HEK293T (cell line): ENCODE data around the gene COA3.

Source experiments
- CTCF ChIA-PET: fragments of 350-600 bp; formaldehyde crosslinking; extraction: SDS; loops from one replicate; lab custom pipeline; 2021; ENCODE audit warnings: antibody characterized with exemption, inconsistent platforms; lab: Yijun Ruan, JAX
- POLR2A ChIA-PET: fragments of 350-600 bp; formaldehyde crosslinking; extraction: SDS; loops from one replicate; lab custom pipeline; 2020; ENCODE audit warnings: antibody characterized with exemption, inconsistent platforms; lab: Yijun Ruan, JAX
- DNase-seq: peaks from one replicate; pipeline ENCODE4 v3.0.0; 2012; ENCODE audit warnings: mixed read lengths; ENCODE audit errors: extremely low spot score
- ARNT ChIP-seq: fragments of 450-650 bp; IDR thresholded peaks from 2 replicates; pipeline ENCODE4 v1.6.1; 2017; ENCODE audit warnings: mild to moderate bottlenecking
- BHLHE40 ChIP-seq: fragments of 450-650 bp; IDR thresholded peaks from 2 replicates; pipeline ENCODE4 v1.6.1; 2016; ENCODE audit warnings: mild to moderate bottlenecking, moderate library complexity, borderline replicate concordance
- CTBP1 ChIP-seq: fragments of 450-650 bp; IDR thresholded peaks from 2 replicates; pipeline ENCODE4 v1.6.1; 2016; ENCODE audit warnings: borderline replicate concordance
- ELF4 ChIP-seq: fragments of 450-650 bp; IDR thresholded peaks from 2 replicates; pipeline ENCODE4 v1.6.1; 2017; ENCODE audit warnings: antibody characterized with exemption
- FOXA1 ChIP-seq: fragments of 450-650 bp; IDR thresholded peaks from 2 replicates; pipeline ENCODE4 v1.6.1; 2016; ENCODE audit warnings: mild to moderate bottlenecking
- FOXK2 ChIP-seq: fragments of 450-650 bp; IDR thresholded peaks from 2 replicates; pipeline ENCODE4 v1.6.1; 2016; ENCODE audit warnings: mild to moderate bottlenecking
- FOXM1 ChIP-seq: fragments of 450-650 bp; IDR thresholded peaks from 2 replicates; pipeline ENCODE4 v1.6.1; 2017; ENCODE audit warnings: mild to moderate bottlenecking, borderline replicate concordance
- HDGF ChIP-seq: fragments of 450-650 bp; IDR thresholded peaks from 2 replicates; pipeline ENCODE4 v1.6.1; 2017; ENCODE audit warnings: antibody characterized with exemption, borderline replicate concordance
- L3MBTL2 ChIP-seq: fragments of 450-650 bp; conservative IDR thresholded peaks from 2 replicates; pipeline ENCODE4 v1.6.1; 2016; ENCODE audit warnings: mild to moderate bottlenecking
- LEF1 ChIP-seq: fragments of 450-650 bp; IDR thresholded peaks from 2 replicates; pipeline ENCODE4 v1.6.1; 2017; ENCODE audit warnings: mild to moderate bottlenecking, borderline replicate concordance
- NFRKB ChIP-seq: fragments of 450-650 bp; IDR thresholded peaks from 2 replicates; pipeline ENCODE4 v1.6.1; 2016; ENCODE audit warnings: mild to moderate bottlenecking, moderate library complexity
- PKNOX1 ChIP-seq: fragments of 450-650 bp; IDR thresholded peaks from 2 replicates; pipeline ENCODE4 v1.6.1; 2016
- SP1 ChIP-seq: fragments of 450-650 bp; IDR thresholded peaks from 2 replicates; pipeline ENCODE4 v1.6.1; 2017
- SUZ12 ChIP-seq: fragments of 450-650 bp; IDR thresholded peaks from 2 replicates; pipeline ENCODE4 v1.6.1; 2016; ENCODE audit warnings: mild to moderate bottlenecking
- TARDBP ChIP-seq: fragments of 450-650 bp; IDR thresholded peaks from 2 replicates; pipeline ENCODE4 v1.6.1; 2016
- ZNF384 ChIP-seq: fragments of 450-650 bp; IDR thresholded peaks from 2 replicates; pipeline ENCODE4 v1.6.1; 2016

Gene COA3

GRCh38 chr17:42767512-42767911 lies 31.0 kb downstream of the COA3 start:
- TF ChIP-seq ZNF384 (no peak), ELF4 (no peak), SP1 (no peak), SUZ12 (no peak), TARDBP (no peak), NFRKB (no peak), BHLHE40 (no peak), LEF1 (no peak), FOXK2 (no peak)
- no peak for DNase-seq
- POLR2A ChIA-PET = no interaction called here
- CTCF ChIA-PET = no interaction called here

DNA sequence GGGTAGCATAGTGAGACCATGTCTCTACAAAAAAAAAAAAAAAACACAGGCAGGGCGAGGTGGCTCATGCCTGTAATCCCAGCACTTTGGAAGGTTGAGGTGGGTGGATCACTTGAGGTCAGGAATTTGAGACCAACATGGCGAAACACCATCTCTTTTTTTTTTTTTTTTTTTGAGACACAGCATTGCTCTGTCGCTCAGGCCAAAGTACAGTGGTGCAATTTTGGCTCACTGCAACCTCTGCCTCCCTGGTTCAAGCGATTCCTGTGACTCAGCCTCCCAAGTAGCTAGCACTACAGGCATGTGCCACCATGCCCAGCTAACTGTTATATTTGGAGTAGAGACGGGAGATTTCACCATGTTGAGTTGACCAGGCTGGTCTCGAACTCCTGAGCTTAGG lies 32.4 kb downstream of the COA3 start:
- DNase-seq = no peak
- CTCF ChIA-PET = no interaction called here
- TF ChIP-seq TARDBP (no peak), ZNF384 (no peak), BHLHE40 (no peak), FOXM1 (no peak), ARNT (no peak), SUZ12 (no peak), NFRKB (no peak), ELF4 (no peak), HDGF (no peak), FOXK2 (no peak), FOXA1 (no peak), CTBP1 (no peak), SP1 (no peak), LEF1 (no peak)
- POLR2A ChIA-PET = no interaction called here

- ChIA-PET POLR2A (interaction anchor here (0.7 to 6.4 kb wide), 6 partner anchors 11 to 184 kb away, joined by 3 to 58 read pairs (median 7); partner anchors contain the start of genes EZH1, PSMC3IP and VPS25), CTCF (interaction anchor here (0.5 to 0.8 kb wide), 2 partner anchors 39 to 183 kb away, joined by 3 to 4 read pairs; no protein-coding TSS in a partner anchor)
- DNase-seq = no peak
- TF ChIP-seq L3MBTL2 = no peak
- TF ChIP-seq ZNF384 = no peak
- TF ChIP-seq FOXA1 = no peak
- no peak for TF ChIP-seq ELF4
- no peak for TF ChIP-seq TARDBP
- TF ChIP-seq FOXM1 = no peak
- TF ChIP-seq NFRKB = no peak
- TF ChIP-seq BHLHE40 = no peak
- TF ChIP-seq ARNT = no peak
- no peak for TF ChIP-seq PKNOX1
- TF ChIP-seq SP1 = no peak
- no peak for TF ChIP-seq HDGF
- no peak for TF ChIP-seq SUZ12
- no peak for TF ChIP-seq FOXK2
- TF ChIP-seq CTBP1 = no peak
- no peak for TF ChIP-seq LEF1
Measured at GRCh38 chr17:42761638-42762037, 36.9 kb downstream of the COA3 start.

DNA sequence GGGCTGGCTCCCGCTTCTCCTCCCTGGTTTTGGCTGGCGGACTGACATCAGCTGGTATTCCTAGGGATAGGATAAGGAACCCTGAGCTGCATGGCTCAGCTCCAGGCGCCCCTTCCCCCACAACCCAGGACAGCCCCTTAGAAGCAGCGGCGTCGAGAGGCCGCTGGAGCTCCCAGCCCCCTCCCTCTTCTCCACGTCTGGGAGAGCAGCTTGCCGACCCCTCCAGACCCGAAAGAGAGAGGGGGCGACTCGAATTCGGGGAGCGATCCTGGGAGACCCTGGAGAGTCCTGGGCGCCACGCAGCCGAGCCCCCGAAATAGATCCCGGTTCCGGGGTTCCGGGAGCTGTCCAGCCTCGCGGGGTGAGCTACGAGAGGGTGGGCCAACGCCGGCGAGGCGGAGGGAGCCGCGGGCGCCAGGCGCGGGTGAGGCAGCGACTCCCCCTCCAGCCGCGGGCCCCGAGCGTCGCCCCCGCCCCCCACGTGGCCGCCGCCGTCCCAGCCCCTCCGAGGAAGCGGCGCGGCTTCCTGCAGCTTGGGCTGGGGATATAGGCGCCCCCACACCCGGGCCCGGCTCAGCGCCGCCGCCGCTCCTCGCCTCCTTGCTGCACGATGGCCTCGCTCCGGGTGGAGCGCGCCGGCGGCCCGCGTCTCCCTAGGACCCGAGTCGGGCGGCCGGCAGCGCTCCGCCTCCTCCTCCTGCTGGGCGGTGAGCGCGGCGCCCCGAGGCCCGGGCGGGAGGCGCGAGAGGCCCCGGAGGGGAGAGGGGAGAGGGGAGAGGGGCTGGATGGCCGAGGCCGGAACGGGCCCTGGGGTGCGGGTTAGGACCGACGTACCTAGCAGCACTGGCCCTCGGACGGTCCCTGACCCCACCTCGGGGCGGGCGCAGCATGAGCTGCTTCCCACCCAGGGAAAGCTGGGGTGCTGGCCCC lies 37.6 kb downstream of the COA3 start, which contains the start of gene RAMP2:
RAMP2 (plus strand) TSS at position 576 of the 930 bp plus-strand sequence; CDS start at position 611, 35 bp downstream.
- POLR2A ChIA-PET = interaction anchor here (0.7 to 6.4 kb wide), 11 partner anchors 10 to 183 kb away, joined by 3 to 58 read pairs (median 4); partner anchors contain the start of genes CNTD1, COA3, EZH1 and PSMC3IP
- DNase-seq = no peak
- TF ChIP-seq CTBP1 (no peak), L3MBTL2 (peak; percentile 25; the same call in 1 of the 2 replicates)
- CTCF ChIA-PET = interaction anchor here (0.8 to 1.9 kb wide), 3 partner anchors 17 to 183 kb away, joined by 3 to 5 read pairs (median 4); partner anchors contain the start of gene PSMC3IP

DNA sequence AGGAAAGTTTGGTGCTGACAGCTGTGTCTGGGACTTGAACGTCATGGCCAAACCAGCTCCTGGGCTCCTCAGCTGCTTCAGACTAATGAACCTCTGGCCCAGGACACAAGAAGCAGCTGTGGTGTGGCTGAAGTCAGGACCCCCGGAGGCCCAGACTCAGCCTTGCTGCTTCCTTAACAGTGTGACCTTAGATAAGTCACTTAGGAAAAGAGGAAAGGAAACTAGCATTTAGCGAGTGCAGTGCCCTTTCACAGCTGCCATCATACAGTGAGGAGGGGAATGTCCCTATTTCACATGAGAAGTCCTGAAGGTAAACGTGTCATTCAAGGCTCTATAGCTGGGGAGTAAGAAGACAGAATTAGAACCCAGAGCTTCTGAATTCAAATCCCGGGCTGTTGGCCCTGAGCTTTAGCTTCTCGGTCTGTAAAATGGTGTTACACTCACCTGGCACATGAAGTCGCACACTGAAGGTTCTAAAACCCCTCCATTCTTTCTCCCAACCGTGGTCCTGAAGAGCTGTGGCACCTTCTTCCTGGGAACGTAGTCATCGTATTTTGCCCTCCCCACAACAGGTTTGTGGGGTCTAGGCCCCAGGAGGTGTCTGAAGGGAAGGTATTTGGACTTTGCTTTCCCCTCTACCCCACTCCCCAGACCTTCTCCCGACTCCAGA lies 38.4 kb downstream of the COA3 start:
- DNase-seq = no peak
- CTCF ChIA-PET = interaction anchor here (0.6 to 1.9 kb wide), 4 partner anchors 16 to 182 kb away, joined by 3 to 5 read pairs (median 4); partner anchors contain the start of gene PSMC3IP
- TF ChIP-seq FOXK2 (no peak), PKNOX1 (no peak), TARDBP (no peak), FOXM1 (no peak), SP1 (no peak), LEF1 (no peak), BHLHE40 (no peak), CTBP1 (no peak), SUZ12 (no peak)
- POLR2A ChIA-PET = interaction anchor here (0.6 to 6.4 kb wide), 10 partner anchors 9 to 182 kb away, joined by 3 to 58 read pairs (median 5); partner anchors contain the start of genes CNTD1, COA3, EZH1 and PSMC3IP

GRCh38 chr17:42754782-42755181 lies 43.7 kb downstream of the COA3 start:
- TF ChIP-seq FOXA1 = no peak
- TF ChIP-seq FOXM1 = no peak
- TF ChIP-seq LEF1 = no peak
- TF ChIP-seq ELF4 = no peak
- ChIA-PET CTCF (interaction anchor here (1.5 kb wide), 1 partner anchor 9 kb away, joined by 11 read pairs; no protein-coding TSS in a partner anchor), POLR2A (interaction anchor here (0.5 to 1.0 kb wide), 2 partner anchors 10 to 15 kb away, joined by 3 to 5 read pairs; partner anchors contain the start of gene EZH1)
- DNase-seq = no peak
